Measurements from ENCODE around the gene RBBP6. TPM values are rescaled to one million over a fixed set of nuclear protein-coding genes. Genes with fewer than 3 reads are reported as not detected.

Gene RBBP6
- total and polyA plus RNA-seq, 2 experiments from 2014 or later, result 40.2 to 88.9 TPM

GRCh38 chr16:24509536-24509935 is 29.8 kb upstream of the RBBP6 start:
- Mint-ChIP-seq H3K36me3 (ENCODE audit: low read depth) (no peaks in the 10 kb centered on the region; the same call in 2 of the 3 replicates), H3K4me3 (no peak overlapping the region)

More at GRCh38 chr16:24509536-24509935, 29.8 kb upstream of the RBBP6 start:
- DNase-seq (ENCODE audit: low spot score) (no peak), ATAC-seq (no peak)
- Histone ChIP-seq H3K4me2 (no peak overlapping the region), H3K27me3 (ENCODE audit: insufficient read depth) (no peaks in the 10 kb centered on the region), H3K36me3 (ENCODE audit: insufficient read depth) (no peaks in the 10 kb centered on the region), H4K20me1 (replicated peaks; ENCODE audit: insufficient read depth) (no peaks in the 10 kb centered on the region), H3K4me1 (ENCODE audit: insufficient read depth) (no peaks in the 10 kb centered on the region), H2AFZ (no peak overlapping the region), H3F3A (replicated peaks; ENCODE audit: low read depth) (no peaks in the 10 kb centered on the region), H3K9me2 (ENCODE audit: insufficient read depth) (no peaks in the 10 kb centered on the region), H3K27ac (ENCODE audit: low read depth) (no peak overlapping the region), H3K4me3 (no peak overlapping the region), H3K79me2 (replicated peaks; ENCODE audit: insufficient read depth) (no peaks in the 10 kb centered on the region)
- Mint-ChIP-seq H3K27ac (no peak overlapping the region), H3K4me1 (peaks cover 2% of the 10 kb centered on the region; the same call in 2 of the 3 replicates), H3K9me3 (no peaks in the 10 kb centered on the region), H3K27me3 (ENCODE audit: insufficient read depth, low read depth, poor library complexity) (peaks cover 5% of the 10 kb centered on the region)
- TF ChIP-seq ETS1 (IDR thresholded peaks at IDR 0.05), result no peak
- TF ChIP-seq NANOG (IDR thresholded peaks at IDR 0.05; ENCODE audit: borderline replicate concordance), result no peak
- no peak for TF ChIP-seq ZNF114 (CRISPR knock-in tag; IDR thresholded peaks at IDR 0.05)
- TF ChIP-seq STAT1 (IDR thresholded peaks at IDR 0.05; ENCODE audit: unreplicated experiment), result no peak
- TF ChIP-seq CTCF (conservative IDR thresholded peaks at IDR 0.05; ENCODE audit: low read depth in 2 of 2), result no peak
- TF ChIP-seq EZH2phosphoT487 (IDR thresholded peaks at IDR 0.05; ENCODE audit: unreplicated experiment), result no peak
- TF ChIP-seq REST (IDR thresholded peaks at IDR 0.05; ENCODE audit: unreplicated experiment), result no peak
- no peak for TF ChIP-seq POLR2AphosphoS5 (IDR thresholded peaks at IDR 0.05; ENCODE audit: low read depth)
- no peak for TF ChIP-seq ZNF331 (CRISPR knock-in tag; IDR thresholded peaks at IDR 0.05; ENCODE audit: low read depth)
- TF ChIP-seq JUNB (IDR thresholded peaks at IDR 0.05; ENCODE audit: unreplicated experiment), result no peak
- no peak for TF ChIP-seq ZNF462 (CRISPR knock-in tag; IDR thresholded peaks at IDR 0.05)
- TF ChIP-seq CREB1 (CRISPR knock-in tag; IDR thresholded peaks at IDR 0.05; ENCODE audit: low read depth), result no peak
- TF ChIP-seq EZH2 (IDR thresholded peaks at IDR 0.05; ENCODE audit: low read depth, unreplicated experiment), result no peak

All from GM23338 (cell line).